Stimulated activated CD8-positive, alpha-beta memory T cell treated with anti-CD3 and anti-CD28 coated beads, Interleukin-12 subunit alpha, Interleukin-12 subunit beta, amount 100 ng/mL, for 24 hours (primary cell): ENCODE data around the gene HLA-DRB1.
"Not testable (repeated sequence)": the region's sequence is repeated elsewhere in the genome, so short reads cannot be mapped to it uniquely, and the experiment has no call there.

Source experiments
- DNase-seq: peaks from one replicate; pipeline ENCODE4 v3.0.0-alpha.2; 2020; ENCODE audit errors: extremely low read depth

HLA-DRB1 gene

DNA sequence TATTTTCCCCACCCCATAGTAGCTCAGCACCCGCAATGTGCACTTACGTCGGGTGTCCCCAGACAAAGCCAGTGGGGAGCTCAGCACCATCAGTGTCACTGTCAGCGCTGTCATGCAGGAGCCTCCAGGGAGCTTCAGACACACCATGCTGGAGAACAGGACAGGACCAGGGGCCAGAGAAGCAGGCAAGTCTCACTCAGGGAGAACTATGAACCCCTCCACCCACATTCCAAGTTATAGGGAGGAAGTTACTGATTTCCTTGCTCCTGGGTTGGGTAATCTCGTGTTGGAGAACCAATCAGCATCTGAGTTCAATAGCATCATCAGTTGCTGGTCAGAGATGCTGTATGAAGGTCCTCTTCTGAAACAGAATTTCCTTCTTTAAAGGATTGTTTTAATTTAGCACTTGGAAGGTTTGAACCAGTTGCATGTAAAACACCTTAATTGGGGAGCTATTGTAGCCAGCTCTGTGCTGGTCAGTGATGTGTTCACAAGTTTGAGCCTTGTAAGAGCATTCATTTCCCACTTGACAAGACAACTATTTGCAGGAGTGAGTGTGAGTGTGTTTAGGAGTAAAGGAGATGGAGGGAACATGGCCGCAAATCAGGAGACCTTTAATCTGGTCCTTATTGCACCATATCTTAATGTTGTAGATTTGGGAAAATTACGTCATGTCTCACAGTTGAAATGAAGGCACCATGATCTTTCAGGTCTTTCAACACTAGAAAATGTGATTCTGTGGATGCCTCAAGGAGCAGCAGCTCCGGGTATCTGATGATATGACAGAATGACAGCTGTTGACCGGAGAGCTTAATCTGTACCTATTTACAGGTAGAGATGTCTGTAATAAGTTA lies at the start of gene HLA-DRB1:
Gene HLA-DRB1 (minus strand): TSS at position 253 of the 854 bp plus-strand sequence. CDS start 106 bp downstream, at position 147.
- no peak for DNase-seq

DNA sequence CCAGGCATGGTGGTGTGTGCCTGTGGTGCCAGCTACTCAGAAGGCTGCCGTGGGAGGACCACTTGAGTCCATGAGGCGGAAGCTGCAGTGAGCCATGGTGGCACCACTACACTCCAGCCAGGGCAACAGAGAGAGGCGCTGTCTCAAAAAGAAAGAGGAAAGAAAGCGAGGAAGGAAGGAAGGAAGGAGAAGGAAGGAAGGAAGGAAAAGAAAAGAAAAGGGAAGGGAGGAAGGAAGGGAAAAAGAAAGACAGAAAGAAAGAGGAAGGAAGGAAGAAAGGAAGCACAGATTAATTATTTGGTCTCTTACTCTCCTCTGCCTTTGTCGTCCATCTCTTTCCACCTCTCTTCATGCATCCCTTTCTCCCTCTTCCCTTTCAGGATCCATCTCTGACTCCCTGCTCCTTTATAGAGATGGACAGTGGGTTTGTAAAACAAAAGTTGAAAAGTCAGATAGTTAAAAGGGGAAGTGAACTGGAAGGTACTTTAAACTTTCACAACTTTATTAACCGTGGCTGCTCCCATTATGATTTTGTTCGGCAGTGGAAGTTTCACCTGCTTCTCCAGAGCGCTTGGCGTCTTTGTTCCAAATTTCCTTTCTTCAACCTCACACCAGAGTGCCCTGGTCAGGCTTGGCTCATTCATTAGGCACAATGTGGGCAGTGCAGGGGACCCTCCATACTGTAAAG lies 49.0 kb upstream of the HLA-DRB1 start:
- DNase-seq = no peak

DNA sequence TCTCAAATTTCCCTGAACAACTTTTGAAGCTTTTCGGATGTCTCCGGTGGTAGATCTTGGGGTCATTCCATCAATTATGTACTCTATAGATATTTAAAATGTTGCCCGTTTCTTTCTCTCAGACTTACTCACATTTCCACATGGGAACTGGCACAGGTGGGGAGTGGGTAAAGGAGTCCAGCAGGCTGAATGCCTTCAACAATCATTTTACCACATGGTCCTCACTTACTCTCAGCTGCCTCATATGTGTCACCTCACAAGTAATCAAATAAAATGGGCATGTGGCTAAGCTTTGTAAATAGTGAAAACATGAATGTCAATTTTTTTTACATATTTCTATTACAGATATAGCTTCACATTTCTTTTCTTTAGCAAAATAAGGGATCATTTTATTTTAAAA lies 48.2 kb upstream of the HLA-DRB1 start:
- no peak for DNase-seq

DNA sequence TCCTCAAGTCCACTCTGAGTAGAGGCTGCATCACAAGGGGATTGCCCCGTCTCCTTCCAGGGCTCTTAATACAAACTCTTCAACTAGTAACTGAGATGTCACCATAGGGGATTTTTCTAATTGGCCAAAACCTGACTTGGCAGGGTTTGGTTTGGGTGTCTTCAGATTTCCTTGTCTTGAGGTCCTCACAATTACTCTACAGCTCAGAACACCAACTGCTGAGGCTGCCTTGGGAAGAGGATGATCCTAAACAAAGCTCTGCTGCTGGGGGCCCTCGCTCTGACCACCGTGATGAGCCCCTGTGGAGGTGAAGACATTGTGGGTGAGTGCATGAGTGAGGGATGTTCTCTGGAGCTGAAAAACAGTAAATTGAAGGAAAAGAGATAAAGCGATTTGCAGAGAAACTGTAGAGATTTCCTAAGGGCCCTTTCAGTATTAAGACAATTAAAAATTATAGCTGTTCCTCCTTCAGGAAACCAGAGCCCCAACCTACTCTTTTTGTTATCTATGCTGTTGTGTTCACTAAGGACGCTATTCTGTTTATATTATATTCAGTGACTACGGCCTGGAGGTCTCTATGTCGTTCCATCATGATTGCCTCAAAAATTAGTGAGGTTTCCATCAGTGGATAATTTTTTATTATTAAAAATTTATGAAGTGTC lies 47.7 kb upstream of the HLA-DRB1 start, which contains the start of gene HLA-DQA1:
Gene HLA-DQA1 (plus strand): TSS at position 188 of the 662 bp plus-strand sequence. CDS start 53 bp downstream, at position 241.
- no peak for DNase-seq

DNA sequence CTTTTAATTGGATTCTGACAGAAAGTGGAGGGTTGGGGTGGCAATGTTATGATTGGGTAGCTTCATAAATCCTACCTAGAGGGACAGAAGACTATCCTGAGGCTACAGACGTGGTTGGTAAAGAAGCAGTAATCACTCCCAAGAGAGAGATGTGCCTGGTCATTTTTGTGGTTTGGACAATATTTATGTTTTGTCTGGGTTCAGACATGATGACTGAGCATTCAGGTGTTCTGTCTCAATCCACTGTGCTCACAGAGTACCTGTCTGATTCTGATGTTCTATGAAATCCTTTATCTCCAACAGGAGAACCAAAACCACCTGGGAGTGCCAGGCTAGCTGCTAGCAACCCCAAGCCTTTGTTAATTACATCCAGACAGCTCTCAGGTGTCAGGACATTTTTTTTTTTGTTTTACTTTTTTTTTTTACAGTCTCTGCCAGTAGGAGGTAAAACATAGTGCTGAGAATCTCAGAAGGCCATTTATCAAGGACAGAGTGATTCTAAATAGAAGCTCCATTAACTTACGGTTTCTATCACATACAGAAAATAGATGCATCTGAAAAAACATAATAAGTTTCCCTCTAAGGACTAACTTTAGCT lies 46.0 kb upstream of the HLA-DRB1 start:
- DNase-seq = no peak

DNA sequence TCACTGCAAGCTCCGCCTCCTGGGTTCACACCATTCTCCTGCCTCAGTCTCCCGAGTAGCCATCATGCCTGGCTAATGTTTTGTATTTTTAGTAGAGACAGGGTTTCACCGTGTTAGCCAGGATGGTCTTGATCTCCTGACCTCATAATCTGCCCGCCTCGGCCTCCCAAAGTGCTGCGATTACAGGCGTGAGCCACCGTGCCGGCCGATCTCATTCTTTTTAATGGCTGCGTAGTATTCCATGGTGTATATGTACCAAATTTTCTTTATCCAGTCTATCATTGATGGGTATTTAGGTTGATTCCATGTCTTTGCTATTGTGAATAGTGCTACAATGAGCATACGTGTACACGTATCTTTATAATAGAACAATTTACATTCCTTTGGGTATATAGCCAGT lies 40.1 kb upstream of the HLA-DRB1 start:
- DNase-seq = not testable (repeated sequence)

DNA sequence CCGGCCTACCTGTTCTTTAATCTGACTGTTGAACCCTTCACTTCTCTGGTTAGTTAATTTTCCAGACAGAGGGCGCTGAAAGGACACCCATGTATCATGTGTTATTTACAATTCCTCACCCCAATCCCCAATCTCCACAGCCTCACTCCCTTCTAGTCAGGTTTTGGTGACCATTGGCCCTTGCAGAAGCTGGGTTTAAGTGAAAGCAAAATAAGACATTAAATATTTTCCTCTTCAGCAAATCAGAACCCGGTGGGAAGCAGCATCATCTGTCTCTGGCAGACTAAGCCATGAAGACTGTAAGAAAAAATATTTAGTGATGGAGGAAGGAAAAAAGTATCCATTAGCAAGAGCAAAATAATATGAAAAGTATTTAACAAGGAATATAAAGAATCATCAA lies 38.2 kb upstream of the HLA-DRB1 start:
- DNase-seq = no peak

DNA sequence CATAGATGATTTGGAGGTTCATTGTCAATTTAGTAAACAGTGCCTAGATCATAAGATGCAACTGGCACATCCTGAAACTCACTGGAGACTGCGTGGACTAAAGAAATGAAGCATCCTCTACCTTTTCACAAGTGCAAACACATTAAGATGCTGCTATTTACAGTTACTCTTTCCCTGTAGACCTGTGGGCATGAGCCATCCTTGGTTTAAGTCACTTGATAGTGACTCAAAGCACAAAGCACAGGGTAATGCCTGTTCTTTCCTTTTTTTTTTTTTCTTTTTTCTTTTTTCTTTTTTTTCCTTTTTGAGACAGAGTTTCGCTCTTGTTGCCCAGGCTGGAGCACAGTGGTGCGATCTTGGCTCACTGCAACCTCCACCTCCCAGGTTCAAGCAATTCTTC lies 37.6 kb upstream of the HLA-DRB1 start:
- no peak for DNase-seq

DNA sequence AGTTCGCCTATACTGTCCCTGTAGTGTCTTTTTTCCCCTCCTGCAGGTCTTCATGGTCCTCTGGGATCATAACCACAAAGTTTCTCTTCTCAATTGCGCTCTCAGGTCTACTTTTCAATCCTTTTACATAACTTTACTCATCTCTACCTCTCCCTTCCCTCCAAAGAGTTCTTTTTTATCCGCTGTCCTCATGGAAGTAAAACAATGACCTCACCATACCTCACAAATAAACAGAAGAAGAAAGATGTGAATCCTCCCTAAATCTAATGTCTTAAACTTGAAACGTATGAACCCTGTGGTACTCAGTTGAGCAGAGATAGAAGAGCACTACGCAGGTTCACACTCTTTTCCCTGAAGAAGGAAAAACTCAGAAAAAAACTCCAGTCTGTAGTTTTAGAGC lies 35.5 kb upstream of the HLA-DRB1 start:
- no peak for DNase-seq

DNA sequence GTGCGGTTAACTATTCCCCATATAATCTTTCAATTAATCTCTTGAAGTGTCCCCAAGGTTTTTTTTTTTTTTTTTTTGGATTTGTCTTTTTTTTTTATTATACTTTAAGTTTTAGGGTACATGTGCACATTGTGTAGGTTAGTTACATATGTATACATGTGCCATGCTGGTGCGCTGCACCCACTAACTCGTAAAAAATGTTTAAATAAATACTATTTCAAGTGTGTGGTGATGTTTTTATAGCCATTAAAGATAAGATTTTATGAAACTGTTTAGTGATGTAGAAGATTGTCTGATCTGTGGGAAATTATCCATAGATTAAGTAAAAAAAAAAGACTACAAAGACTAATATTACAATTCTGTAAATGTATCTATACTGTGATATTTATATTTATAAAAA lies 34.9 kb upstream of the HLA-DRB1 start:
- no peak for DNase-seq

DNA sequence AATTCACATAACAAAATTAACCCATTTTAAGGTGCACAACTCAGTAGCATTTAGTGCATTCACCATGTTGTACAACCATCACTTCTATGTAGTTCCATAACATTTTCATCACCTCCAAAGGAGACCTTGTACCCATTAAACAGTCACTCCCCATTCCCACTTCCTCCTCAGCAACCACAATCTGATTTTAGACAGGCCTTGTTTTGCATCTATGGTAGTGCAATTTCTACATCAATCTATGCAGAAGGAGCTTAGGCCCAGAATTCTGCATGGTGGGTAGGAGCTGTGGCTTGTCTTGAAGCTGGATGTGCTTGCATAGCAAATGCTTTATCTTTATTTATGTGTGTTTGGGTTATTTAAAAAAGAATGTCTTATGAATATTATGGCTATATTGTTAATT lies 34.0 kb upstream of the HLA-DRB1 start:
- DNase-seq = no peak

DNA sequence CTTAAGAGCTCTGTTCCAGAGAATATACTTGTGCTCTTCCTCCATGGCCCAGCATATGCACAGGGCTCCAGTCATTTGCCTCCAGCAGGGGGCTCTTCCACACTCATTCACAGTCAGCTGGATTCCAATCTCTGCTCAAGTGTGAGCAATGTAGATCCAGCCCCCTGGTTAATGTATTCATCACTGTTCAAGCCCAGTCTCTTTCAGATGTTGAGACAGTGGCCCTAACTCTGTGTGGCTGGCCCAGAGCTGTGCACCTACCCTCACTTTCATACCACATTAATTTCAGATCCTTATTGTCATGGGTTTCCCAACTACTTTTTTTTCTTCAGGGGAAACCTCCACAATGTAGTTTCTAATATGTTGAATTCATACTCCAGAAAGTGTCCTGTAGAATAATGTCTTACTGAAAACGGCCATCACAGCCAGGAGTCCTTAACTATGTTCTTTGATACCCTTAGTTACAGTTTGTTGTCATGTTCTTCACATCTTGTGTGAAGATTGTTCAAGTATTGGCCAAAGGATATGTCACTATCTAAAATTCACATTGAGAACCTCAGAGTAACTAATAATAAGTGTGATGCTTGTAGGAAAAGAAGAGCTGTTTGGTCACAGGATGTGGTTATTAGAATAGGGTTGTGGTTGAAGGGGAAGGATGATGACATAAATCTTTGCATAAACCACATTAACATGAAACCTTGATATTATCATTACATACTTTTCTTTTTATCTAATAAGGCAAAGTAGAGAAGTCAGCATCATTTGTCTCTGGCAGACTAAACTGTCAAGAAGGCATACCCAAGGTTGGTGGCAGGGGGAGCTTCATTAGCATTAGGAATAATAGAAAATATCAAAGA lies 33.1 kb upstream of the HLA-DRB1 start:
- DNase-seq = no peak

DNA sequence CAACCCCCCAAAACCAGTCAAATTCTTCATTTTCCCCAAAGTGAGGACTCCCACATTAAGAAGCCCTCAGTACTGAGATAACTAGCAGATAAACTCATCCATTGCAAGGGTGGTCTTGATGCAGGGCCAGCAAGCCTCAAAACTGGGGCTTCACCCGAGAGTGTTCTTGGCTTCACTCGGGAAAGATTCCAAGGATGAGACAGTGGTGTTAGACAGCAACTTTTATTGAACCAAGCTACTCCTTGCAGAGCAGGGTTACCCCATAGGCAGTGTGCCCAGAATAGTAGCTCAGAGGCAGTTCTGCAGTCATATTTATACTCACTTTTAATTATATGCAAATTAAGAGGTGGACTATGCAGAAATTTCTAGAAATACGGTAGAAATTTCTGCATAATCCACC lies 31.7 kb upstream of the HLA-DRB1 start:
- no peak for DNase-seq

DNA sequence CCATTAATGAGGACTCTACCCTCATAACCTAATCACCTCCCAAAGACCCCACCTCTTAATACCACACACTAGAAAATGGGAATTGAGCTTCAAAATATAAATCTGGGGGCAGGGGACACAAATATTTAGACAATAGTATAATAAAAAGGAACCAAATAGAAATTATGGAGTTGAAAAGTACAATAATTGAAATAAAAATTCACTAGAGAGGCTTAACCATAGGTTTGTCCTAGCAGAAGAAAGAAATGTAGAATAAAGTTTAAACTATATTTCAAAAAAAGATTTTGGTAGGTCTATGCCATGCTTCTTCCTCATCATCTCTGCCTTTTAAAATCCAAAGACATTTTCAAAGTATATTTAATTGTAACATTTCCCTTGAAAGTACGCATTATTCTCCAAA lies 28.1 kb upstream of the HLA-DRB1 start:
- DNase-seq = no peak

DNA sequence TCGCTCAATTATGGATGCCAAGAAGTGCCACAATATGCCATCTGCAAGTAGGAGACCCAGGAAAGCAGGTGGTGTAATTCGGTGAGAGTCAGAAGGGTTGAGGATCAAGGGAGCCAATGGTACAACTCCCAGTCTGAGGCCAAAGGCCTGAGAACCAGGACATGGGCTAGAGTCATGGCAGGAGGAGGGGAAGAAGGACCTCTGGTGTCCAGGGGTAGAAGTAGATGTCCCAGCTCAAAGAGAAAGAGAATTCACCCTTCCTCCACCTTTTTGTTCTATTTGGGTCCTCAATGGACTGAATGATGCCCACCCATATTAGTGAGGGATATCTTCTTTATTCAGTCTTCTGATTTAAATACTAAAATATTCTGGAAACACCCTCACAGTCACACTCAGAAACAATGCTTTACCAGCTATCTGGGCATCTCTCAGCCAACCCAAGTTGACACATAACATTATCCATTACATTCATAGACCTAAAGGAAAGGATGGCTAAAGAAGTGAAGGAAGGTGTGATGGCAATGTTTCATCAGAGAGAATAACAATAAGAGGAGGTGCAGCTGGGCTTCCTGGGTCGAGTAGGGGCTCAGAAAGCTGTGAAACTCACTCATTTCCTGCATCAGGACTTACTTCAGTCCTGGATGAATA lies 26.4 kb upstream of the HLA-DRB1 start:
- no peak for DNase-seq

DNA sequence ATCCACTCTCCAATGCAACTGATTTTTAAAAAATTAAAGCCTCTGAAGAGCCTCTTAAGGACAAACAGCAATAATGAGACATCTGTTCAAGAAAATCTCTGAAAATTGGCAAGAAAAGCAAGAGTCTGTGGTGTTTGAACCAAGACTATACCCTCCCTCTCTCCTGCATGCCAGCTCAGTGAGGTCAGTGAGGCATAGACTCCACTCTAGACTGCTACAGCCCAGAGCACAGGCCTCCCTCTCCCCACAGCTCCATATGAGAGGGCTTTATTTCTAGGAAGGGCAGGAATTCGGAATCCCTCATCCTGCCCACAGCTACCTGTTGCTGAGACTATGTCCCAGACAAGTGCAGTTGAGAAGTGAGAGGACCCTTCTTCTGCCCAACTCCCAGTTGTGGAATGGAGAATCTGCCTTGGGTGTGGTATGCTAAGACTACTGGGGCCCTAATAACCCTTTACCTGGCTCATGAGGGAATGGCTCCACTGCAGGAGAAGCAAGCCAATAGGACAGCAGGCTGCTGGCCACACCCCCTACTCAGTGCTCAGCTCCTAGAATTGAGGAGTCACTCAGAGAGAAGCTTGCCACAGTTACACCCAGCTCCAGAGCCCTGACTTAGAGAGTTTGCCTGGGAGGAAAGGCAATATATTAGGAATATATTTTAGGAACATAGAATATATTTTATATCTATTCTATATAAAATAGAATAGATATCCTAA lies 24.9 kb upstream of the HLA-DRB1 start:
- DNase-seq = no peak

DNA sequence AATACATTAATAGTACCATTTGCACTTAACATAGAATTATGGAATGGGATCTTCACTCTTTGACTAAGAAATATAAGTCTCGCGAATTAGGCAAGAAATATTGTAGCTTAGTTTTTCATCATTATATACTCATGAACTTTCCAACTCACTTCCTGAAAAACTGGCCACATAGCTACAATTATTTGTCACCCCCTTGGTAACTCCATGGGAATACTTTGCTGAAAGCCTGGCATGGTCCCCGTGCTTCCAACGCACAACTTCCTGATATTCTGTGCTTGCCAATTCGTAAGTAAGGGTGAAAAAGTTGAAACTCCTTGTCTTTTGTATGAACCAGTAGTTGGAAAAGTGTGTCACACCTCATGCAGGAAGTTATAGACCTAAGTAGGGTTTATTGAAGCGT lies 23.8 kb upstream of the HLA-DRB1 start:
- no peak for DNase-seq

DNA sequence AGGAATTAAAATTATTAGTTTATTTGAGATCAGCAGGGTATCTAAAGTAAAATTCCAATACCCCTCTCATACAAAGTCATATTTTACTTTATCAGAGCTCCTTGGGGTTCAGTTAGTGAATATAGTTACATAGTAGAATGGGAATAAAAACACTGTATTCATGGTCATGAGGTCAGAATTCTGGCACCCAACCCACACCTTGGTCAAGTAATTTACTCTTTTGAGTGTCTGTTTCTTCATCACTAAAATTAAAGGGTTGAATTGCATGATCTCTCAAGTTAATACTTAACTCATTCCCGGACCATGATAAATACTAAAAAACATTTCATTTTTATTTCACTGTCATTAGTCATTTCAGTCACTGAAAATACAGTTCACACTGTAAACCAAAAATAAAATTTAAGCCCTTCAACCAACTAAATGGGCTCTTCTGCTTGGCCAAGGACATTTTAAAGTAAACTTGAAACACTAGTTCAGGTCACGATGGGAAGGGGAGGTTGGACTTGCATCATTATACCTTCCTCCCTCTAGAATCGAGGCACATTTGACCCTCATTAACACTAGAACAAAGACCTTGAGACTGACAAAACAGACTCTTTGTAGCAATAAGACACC lies 21.1 kb upstream of the HLA-DRB1 start:
- no peak for DNase-seq
